ENCODE results near the gene BTBD1.
"Not testable (repeated sequence)": the region's sequence is repeated elsewhere in the genome, so short reads cannot be mapped to it uniquely, and the experiment has no call there.

BTBD1 gene

GRCh38 chr15:83057002-83057401, 10.1 kb downstream of the BTBD1 start:
- no peak for DNase-seq (ENCODE audit: low spot score)

- DNase-seq (ENCODE audit: low spot score) = no peak
Observed at GRCh38 chr15:83053151-83053550, 13.9 kb downstream of the BTBD1 start.

- DNase-seq (ENCODE audit: low spot score) = no peak
Observed at GRCh38 chr15:83046558-83047127, 20.4 kb downstream of the BTBD1 start.

- no peak for DNase-seq (ENCODE audit: low spot score)
Observed at GRCh38 chr15:83044156-83044555, 22.9 kb downstream of the BTBD1 start.

- DNase-seq (ENCODE audit: low spot score) = no peak
Observed at GRCh38 chr15:83039206-83039605, 27.8 kb downstream of the BTBD1 start.

GRCh38 chr15:83036253-83036652, 30.8 kb downstream of the BTBD1 start:
- DNase-seq (ENCODE audit: low spot score) = no peak

- not testable (repeated sequence) for DNase-seq (ENCODE audit: low spot score)
Observed at GRCh38 chr15:83031234-83031633, 35.8 kb downstream of the BTBD1 start.

GRCh38 chr15:83030021-83030420, 37.0 kb downstream of the BTBD1 start:
- DNase-seq (ENCODE audit: low spot score) = no peak

GRCh38 chr15:83018436-83018835, 48.6 kb downstream of the BTBD1 start:
- DNase-seq (ENCODE audit: low spot score) = no peak

- DNase-seq (ENCODE audit: low spot score) = no peak
Observed at GRCh38 chr15:83016906-83017305, 50.1 kb downstream of the BTBD1 start.

- no peak for DNase-seq (ENCODE audit: low spot score)
Observed at GRCh38 chr15:83015361-83015760, 51.7 kb downstream of the BTBD1 start.

- DNase-seq (ENCODE audit: low spot score) = no peak
Observed at GRCh38 chr15:83014205-83014653, 52.8 kb downstream of the BTBD1 start.

GRCh38 chr15:83012636-83013035, 54.4 kb downstream of the BTBD1 start:
- DNase-seq (ENCODE audit: low spot score) = no peak

- no peak for DNase-seq (ENCODE audit: low spot score)
Observed at GRCh38 chr15:83012076-83012426, 55.0 kb downstream of the BTBD1 start.

GRCh38 chr15:83011271-83012075, 55.6 kb downstream of the BTBD1 start, which contains the start of gene C15orf40:
C15orf40 (minus strand) TSS chr15:83011639; CDS start chr15:83011607, 32 bp downstream.
- DNase-seq (ENCODE audit: low spot score) = peak; percentile 92

- peak; percentile 82 for DNase-seq (ENCODE audit: low spot score)
Observed at GRCh38 chr15:83010709-83011270, 56.3 kb downstream of the BTBD1 start.

GRCh38 chr15:83000672-83001031, 66.4 kb downstream of the BTBD1 start:
- not testable (repeated sequence) for DNase-seq (ENCODE audit: low spot score)

- DNase-seq (ENCODE audit: low spot score) = peak; percentile 85
Observed at GRCh38 chr15:82999905-83000671, 67.0 kb downstream of the BTBD1 start.

- DNase-seq (ENCODE audit: low spot score) = no peak
Observed at GRCh38 chr15:82999426-82999825, 67.6 kb downstream of the BTBD1 start.

- no peak for DNase-seq (ENCODE audit: low spot score)
Observed at GRCh38 chr15:82995938-82996337, 71.1 kb downstream of the BTBD1 start.

- no peak for DNase-seq (ENCODE audit: low spot score)
Observed at GRCh38 chr15:82995076-82995475, 72.0 kb downstream of the BTBD1 start.

- DNase-seq (ENCODE audit: low spot score) = no peak
Observed at GRCh38 chr15:82993144-82993543, 73.9 kb downstream of the BTBD1 start.
